GM06990 (cell line): ENCODE results near the gene ASCL4.

Source experiments
- DNase-seq: peaks from one replicate; pipeline ENCODE4 v3.0.0-alpha.2; 2011; ENCODE audit not compliant: insufficient read length; ENCODE audit errors: extremely low read depth
- H3K27me3 ChIP-seq: replicated peaks from 2 replicates; pipeline ENCODE4 v1.6.0; 2011; ENCODE audit warnings: low read length; ENCODE audit not compliant: control insufficient read depth, insufficient read depth
- H3K36me3 ChIP-seq: 2 replicates; pipeline ENCODE4 v1.5.1; 2011; ENCODE audit warnings: low read length; ENCODE audit not compliant: control insufficient read depth, insufficient read depth
- H3K4me3 ChIP-seq: replicated peaks from 2 replicates; pipeline ENCODE4 v1.5.1; 2011; ENCODE audit warnings: low read depth, mild to moderate bottlenecking, control low read depth, low read length
- TF ChIP-seq, protein P1 (sequence below): IDR thresholded peaks from 2 replicates; pipeline ENCODE4 v1.5.1; 2011; ENCODE audit warnings: low read length, control low read depth, mild to moderate bottlenecking, inconsistent platforms; ENCODE audit not compliant: insufficient read depth, poor library complexity, severe bottlenecking

The ASCL4 gene

GRCh38 chr12:107760207-107760808, 14.2 kb upstream of the ASCL4 start:
- DNase-seq: peak; percentile 52
- H3K36me3 ChIP-seq: peaks cover 5% of the 10 kb centered on the region
- no peaks in the 10 kb centered on the region for H3K27me3 ChIP-seq
- peak overlapping the region; percentile 76 for H3K4me3 ChIP-seq
- TF ChIP-seq, protein P1, sequence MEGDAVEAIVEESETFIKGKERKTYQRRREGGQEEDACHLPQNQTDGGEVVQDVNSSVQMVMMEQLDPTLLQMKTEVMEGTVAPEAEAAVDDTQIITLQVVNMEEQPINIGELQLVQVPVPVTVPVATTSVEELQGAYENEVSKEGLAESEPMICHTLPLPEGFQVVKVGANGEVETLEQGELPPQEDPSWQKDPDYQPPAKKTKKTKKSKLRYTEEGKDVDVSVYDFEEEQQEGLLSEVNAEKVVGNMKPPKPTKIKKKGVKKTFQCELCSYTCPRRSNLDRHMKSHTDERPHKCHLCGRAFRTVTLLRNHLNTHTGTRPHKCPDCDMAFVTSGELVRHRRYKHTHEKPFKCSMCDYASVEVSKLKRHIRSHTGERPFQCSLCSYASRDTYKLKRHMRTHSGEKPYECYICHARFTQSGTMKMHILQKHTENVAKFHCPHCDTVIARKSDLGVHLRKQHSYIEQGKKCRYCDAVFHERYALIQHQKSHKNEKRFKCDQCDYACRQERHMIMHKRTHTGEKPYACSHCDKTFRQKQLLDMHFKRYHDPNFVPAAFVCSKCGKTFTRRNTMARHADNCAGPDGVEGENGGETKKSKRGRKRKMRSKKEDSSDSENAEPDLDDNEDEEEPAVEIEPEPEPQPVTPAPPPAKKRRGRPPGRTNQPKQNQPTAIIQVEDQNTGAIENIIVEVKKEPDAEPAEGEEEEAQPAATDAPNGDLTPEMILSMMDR: no peak

DNA sequence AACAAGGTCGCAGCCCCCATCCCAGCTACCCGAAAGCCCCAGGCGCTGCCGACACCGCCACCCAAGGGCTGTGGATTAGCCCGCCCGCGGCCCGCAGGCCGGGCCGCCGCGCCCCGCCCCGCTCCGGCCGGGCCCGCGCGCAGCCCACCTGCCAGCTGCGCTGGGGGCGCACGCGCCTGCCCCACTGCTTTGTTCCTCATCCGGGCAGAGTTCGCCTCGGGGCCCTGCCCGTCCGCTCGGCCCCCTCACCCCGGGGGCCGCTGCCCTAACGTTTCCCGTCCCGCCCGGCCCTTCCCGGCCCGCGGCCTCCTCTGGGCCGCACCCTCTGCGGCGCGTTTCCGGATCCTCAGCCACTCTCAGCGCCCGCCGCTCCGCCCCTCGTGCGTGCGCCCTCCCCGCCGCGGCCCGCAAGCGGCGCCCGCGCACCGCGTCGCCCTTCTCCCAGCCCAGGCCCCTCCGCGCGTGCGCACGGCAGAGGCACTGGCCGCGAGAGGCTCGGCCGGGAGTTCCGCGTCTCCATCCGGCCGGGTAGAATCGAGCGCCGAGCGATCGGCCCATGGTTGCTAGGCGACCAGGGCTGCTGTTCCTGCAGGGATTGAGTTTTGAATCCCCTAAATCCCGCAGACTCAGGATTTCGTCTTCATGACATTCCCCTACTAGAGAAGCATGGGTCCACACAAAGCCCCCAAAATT, 13.5 kb upstream of the ASCL4 start, which contains the start of gene PRDM4:
PRDM4 (minus strand) TSS at position 329 of the 693 bp plus-strand sequence. CDS start 622 bp downstream, outside the sequence.
- Histone ChIP-seq H3K4me3 (peak within 1 kb of the TSS; percentile 76), H3K27me3 (no peaks in the 10 kb centered on the region)
- TF ChIP-seq, protein P1: no peak

DNA sequence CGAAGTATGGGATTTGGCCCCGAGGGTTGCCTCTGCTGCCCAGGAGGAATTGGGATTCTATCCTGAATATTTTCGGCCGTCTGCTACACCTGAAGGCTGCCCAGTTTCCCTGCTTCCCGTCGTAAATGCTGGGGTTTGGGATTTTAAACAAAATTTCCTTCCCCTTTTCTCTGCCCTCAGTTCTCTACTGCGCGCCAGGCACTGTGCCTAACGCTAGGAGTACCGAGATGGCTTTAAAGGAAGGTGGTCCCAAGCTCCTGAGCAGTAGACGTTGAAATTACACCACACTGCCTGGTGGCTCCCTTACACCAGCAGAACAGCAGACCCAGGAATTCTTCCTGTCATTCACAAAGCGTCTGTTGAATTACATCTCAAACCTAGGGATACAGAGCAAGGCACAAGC, 13.0 kb upstream of the ASCL4 start:
- Histone ChIP-seq H3K27me3 (no peaks in the 10 kb centered on the region), H3K4me3 (peak overlapping the region; percentile 62), H3K36me3 (peaks cover 3% of the 10 kb centered on the region)
- TF ChIP-seq, protein P1: no peak
- no peak for DNase-seq

More for the DNA sequence above, 13.5 kb upstream of the ASCL4 start, which contains the start of gene PRDM4:
- H3K36me3 ChIP-seq: peaks cover 4% of the 10 kb centered on the region
- DNase-seq: peak; percentile 95

GRCh38 chr12:107762874-107763273, 11.6 kb upstream of the ASCL4 start:
- Histone ChIP-seq H3K36me3 (no peaks in the 10 kb centered on the region; the same call in 1 of the 2 replicates), H3K4me3 (no peak overlapping the region), H3K27me3 (no peaks in the 10 kb centered on the region)
- no peak for DNase-seq
- TF ChIP-seq, protein P1: no peak

GRCh38 chr12:107764626-107765025, 9.9 kb upstream of the ASCL4 start:
- TF ChIP-seq, protein P1: no peak
- Histone ChIP-seq H3K4me3 (no peak overlapping the region), H3K36me3 (no peaks in the 10 kb centered on the region), H3K27me3 (no peaks in the 10 kb centered on the region)
- no peak for DNase-seq

GRCh38 chr12:107765316-107765715, 9.2 kb upstream of the ASCL4 start:
- TF ChIP-seq, protein P1: no peak
- Histone ChIP-seq H3K4me3 (no peak overlapping the region), H3K27me3 (no peaks in the 10 kb centered on the region), H3K36me3 (no peaks in the 10 kb centered on the region)
- DNase-seq: no peak
